Astrocyte of the cerebellum (primary cell): ENCODE measurements around the gene ZHX3.
"Not testable (repeated sequence)": the region's sequence is repeated elsewhere in the genome, so short reads cannot be mapped to it uniquely, and the experiment has no call there.

Experiments used
- DNase-seq: peaks from one replicate; pipeline ENCODE4 v3.0.0-alpha.2; 2011; ENCODE audit warnings: low read depth
- H3K4me3 ChIP-seq: 2 replicates; pipeline ENCODE4 v1.5.1; 2011; ENCODE audit warnings: mild to moderate bottlenecking, low read depth, low read length, moderate library complexity
- CTCF ChIP-seq: IDR thresholded peaks from 2 replicates; pipeline ENCODE4 v1.5.1; 2012; ENCODE audit warnings: low read length, low read depth, moderate library complexity, mild to moderate bottlenecking; ENCODE audit errors: missing control alignments
- in situ Hi-C: cut with HindIII; loops from 2 replicates; pipeline ENCODE4 v1.10.0; 2017; ENCODE audit warnings: low sequenced_read_pairs

ZHX3 gene

GRCh38 chr20:41320441-41320840, 2.9 kb upstream of the ZHX3 start:
- no peak overlapping the region for H3K4me3 ChIP-seq
- in situ Hi-C loops, result no loop called here
- no peak for TF ChIP-seq CTCF
- no peak for DNase-seq

GRCh38 chr20:41318271-41318649, 729 bp upstream of the ZHX3 start:
- peak overlapping the region; percentile 70 for H3K4me3 ChIP-seq
- no peak for DNase-seq
- no peak for TF ChIP-seq CTCF
- in situ Hi-C loops, result no loop called here

- no peak for TF ChIP-seq CTCF
- H3K4me3 ChIP-seq, result peak overlapping the region; percentile 70
- in situ Hi-C loops, result no loop called here
- DNase-seq, result peak; percentile 66
Measured at GRCh38 chr20:41316602-41317545, 657 bp downstream of the ZHX3 start.

- H3K4me3 ChIP-seq, result peak overlapping the region; percentile 70
- in situ Hi-C loops, result no loop called here
- DNase-seq, result no peak
- TF ChIP-seq CTCF, result no peak
Measured at GRCh38 chr20:41316051-41316450, 1.5 kb downstream of the ZHX3 start.

- in situ Hi-C loops, result loop anchor here (5.0 kb wide), 1 partner anchor 62 kb away; no protein-coding TSS in a partner anchor
- TF ChIP-seq CTCF, result no peak
- no peak for DNase-seq
- no peak overlapping the region for H3K4me3 ChIP-seq
Measured at GRCh38 chr20:41314386-41314785, 3.1 kb downstream of the ZHX3 start.

- not testable (repeated sequence) for DNase-seq, H3K4me3 ChIP-seq
- in situ Hi-C loops, result loop anchor here (5.0 kb wide), 1 partner anchor 60 kb away; no protein-coding TSS in a partner anchor
Measured at GRCh38 chr20:41312009-41312408, 5.5 kb downstream of the ZHX3 start.

GRCh38 chr20:41309817-41310216, 7.7 kb downstream of the ZHX3 start:
- TF ChIP-seq CTCF, result no peak
- DNase-seq, result no peak
- in situ Hi-C loops, result loop anchor here (5.0 kb wide), 1 partner anchor 58 kb away; no protein-coding TSS in a partner anchor
- no peak overlapping the region for H3K4me3 ChIP-seq
